PFSK-1 (cell line): ENCODE measurements around the gene DICER1.

Experiments
- FOXP2 ChIP-seq: optimal IDR thresholded peaks from 2 replicates; pipeline ENCODE3; 2011; ENCODE audit warnings: borderline replicate concordance, control low read depth, inconsistent platforms; ENCODE audit not compliant: insufficient read depth; ENCODE audit errors: extremely low read length, extremely low read depth
- POLR2AphosphoS5 ChIP-seq: IDR thresholded peaks from 2 replicates; pipeline ENCODE4 v1.6.1; 2012; ENCODE audit warnings: low read depth, mild to moderate bottlenecking, control low read depth, low read length, moderate library complexity
- SIN3A ChIP-seq: IDR thresholded peaks from 2 replicates; pipeline ENCODE4 v1.6.1; 2012; ENCODE audit warnings: mild to moderate bottlenecking, low read length, moderate library complexity, borderline replicate concordance; ENCODE audit not compliant: insufficient read depth
- TAF1 ChIP-seq: IDR thresholded peaks from 2 replicates; pipeline ENCODE4 v1.6.1; 2012; ENCODE audit warnings: low read length, control low read depth, borderline replicate concordance; ENCODE audit not compliant: insufficient read depth
- TF ChIP-seq, protein P1 (sequence below), 2 experiments: IDR thresholded peaks; 2 replicates each; pipeline versions ENCODE4 v1.6.1 to v1.8.0; 2011 to 2012; ENCODE audit warnings: low read depth in 2 of 2, low read length in 2 of 2, control low read depth in 1 of 2, inconsistent platforms in 1 of 2, mild to moderate bottlenecking in 1 of 2, moderate library complexity in 1 of 2; ENCODE audit not compliant: insufficient read depth in 1 of 2

Gene DICER1

DNA sequence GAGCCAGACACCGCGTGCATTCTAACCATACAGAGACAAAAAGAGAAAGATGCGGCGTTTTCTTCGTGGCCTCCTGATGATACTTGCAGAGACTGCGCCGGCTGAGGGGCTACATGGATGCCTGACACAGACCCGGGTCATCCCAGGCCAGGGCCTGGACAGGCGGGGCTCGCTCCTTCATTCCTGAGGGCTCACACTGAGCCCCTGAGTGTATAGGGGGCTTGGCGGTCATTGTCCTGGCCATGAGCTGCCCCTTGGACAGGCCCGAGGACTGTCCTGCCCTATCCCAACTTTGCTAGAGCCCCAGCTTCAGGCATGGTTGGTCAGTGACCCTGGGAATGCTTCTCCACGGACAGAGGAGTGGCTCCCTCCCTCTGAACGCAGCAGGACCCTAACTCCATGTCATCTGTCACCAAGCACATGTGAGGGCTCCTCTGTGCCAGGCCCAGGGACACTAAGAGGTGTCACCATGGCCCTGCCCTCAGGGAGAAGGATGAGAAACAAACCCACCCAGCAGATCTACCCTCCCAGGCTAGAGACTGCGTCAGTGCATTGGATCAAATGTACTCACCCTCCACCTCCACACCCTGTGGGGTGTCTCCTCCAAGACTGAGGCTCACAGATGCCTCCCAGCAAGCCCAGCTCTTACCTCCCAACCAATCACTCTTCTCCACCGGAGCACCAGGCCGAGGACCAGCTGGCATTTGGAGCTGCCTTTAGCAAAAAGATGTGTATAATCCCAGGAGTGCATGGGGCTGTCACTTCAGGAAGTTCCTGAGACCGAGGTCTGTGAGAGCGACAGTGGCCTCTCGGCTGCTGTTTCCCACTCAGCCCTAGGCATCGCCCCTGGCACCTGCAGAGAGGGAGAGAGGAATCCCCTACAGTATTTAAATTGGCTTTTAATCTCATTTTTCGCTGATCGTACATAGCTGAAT lies 102.7 kb downstream of the DICER1 start:
- TF ChIP-seq TAF1, result no peak
- no peak for TF ChIP-seq POLR2AphosphoS5

DNA sequence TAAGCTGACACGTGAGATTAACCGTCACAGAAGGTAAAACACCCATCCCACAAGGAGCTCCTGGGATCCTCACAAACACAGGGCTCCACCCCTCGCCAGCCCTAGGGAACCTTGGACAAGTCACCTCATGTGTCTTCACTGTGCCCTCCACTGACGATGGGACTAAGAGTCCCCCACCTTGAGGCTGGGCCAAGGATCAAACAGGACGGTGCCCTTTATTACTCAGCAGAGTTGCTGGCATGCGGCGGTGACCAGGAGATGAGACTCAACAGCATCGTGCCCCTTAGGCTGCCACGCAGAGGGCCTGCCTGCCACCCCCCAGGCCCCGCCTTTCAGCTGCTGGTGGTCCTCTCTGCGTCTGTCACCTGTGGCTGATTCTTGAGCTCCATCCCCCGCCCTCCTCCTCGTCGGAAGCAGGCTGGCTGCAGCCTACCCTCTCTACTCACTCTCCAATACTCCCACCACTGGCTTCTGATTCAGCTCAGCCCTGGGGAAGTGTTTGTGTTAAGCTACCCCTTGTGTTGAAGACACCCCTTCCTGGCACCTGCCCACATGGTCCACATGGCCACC lies 105.2 kb downstream of the DICER1 start:
- TF ChIP-seq, protein P1, sequence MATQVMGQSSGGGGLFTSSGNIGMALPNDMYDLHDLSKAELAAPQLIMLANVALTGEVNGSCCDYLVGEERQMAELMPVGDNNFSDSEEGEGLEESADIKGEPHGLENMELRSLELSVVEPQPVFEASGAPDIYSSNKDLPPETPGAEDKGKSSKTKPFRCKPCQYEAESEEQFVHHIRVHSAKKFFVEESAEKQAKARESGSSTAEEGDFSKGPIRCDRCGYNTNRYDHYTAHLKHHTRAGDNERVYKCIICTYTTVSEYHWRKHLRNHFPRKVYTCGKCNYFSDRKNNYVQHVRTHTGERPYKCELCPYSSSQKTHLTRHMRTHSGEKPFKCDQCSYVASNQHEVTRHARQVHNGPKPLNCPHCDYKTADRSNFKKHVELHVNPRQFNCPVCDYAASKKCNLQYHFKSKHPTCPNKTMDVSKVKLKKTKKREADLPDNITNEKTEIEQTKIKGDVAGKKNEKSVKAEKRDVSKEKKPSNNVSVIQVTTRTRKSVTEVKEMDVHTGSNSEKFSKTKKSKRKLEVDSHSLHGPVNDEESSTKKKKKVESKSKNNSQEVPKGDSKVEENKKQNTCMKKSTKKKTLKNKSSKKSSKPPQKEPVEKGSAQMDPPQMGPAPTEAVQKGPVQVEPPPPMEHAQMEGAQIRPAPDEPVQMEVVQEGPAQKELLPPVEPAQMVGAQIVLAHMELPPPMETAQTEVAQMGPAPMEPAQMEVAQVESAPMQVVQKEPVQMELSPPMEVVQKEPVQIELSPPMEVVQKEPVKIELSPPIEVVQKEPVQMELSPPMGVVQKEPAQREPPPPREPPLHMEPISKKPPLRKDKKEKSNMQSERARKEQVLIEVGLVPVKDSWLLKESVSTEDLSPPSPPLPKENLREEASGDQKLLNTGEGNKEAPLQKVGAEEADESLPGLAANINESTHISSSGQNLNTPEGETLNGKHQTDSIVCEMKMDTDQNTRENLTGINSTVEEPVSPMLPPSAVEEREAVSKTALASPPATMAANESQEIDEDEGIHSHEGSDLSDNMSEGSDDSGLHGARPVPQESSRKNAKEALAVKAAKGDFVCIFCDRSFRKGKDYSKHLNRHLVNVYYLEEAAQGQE (IDR thresholded peaks at IDR 0.05; ENCODE audit: insufficient read depth in 1 of 2, low read depth in 2 of 2, low read length in 2 of 2), result no peak
- TF ChIP-seq SIN3A, result no peak
- no peak for TF ChIP-seq TAF1

- TF ChIP-seq POLR2AphosphoS5 (no peak), SIN3A (no peak), FOXP2 (no peak), TAF1 (no peak)
- TF ChIP-seq, protein P1 (IDR thresholded peaks at IDR 0.05; ENCODE audit: insufficient read depth in 1 of 2, low read depth in 2 of 2, low read length in 2 of 2), result no peak
Observed at GRCh38 chr14:95049952-95050351, 107.4 kb downstream of the DICER1 start.

DNA sequence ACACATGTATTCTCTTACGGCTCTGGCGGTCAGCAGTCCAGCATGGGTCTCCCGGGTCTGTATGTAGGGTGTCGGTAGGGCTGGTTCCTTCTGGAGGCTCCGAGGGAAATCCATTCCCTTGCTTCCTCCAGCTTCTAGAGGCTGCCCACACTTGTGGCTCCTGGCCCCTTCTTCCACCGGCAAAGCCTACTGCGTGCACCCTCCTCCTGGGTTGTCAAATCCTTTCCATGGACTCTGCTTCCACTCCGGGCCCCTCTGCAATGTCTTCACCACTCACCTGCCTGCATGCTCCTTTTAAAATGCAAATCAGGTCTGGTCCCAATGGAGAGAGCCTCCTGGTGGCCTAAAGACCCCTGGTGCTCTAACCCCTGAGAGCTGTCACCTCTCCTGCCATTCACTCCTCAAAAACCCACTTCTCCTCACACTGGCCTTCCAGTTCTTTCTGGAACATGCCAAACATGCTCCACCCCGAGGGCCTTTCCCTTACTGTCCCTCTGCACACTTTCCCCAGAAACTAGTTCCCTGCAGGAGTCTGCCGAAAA lies 108.5 kb downstream of the DICER1 start:
- TF ChIP-seq FOXP2 (no peak), POLR2AphosphoS5 (no peak), TAF1 (no peak), SIN3A (no peak)
- TF ChIP-seq, protein P1 (IDR thresholded peaks at IDR 0.05; ENCODE audit: insufficient read depth in 1 of 2, low read depth in 2 of 2, low read length in 2 of 2), result no peak

GRCh38 chr14:95047754-95048153 lies 109.6 kb downstream of the DICER1 start:
- no peak for TF ChIP-seq TAF1
- TF ChIP-seq SIN3A, result no peak
- TF ChIP-seq FOXP2, result no peak
- TF ChIP-seq, protein P1 (IDR thresholded peaks at IDR 0.05; ENCODE audit: insufficient read depth in 1 of 2, low read depth in 2 of 2, low read length in 2 of 2), result no peak
- no peak for TF ChIP-seq POLR2AphosphoS5
